ENCODE measurements around the gene RET. TPM values are rescaled to one million over a fixed set of nuclear protein-coding genes. Genes with fewer than 3 reads are reported as not detected.

RET gene
- total and polyA plus RNA-seq, 2 of the 8 experiments (the other 6 are each of a cell fraction or from before 2014, with no cell fraction given) = 6.7 to 8.4 TPM

- Histone ChIP-seq H3K79me1 (ENCODE audit: low read depth, low read length) (no peaks in the 10 kb centered on the region), H2BK20ac (ENCODE audit: low read length) (no peak overlapping the region), H4K5ac (ENCODE audit: insufficient read length, low read depth, low read length) (no peak overlapping the region), H3K4ac (replicated peaks; ENCODE audit: insufficient read length, low read depth, low read length) (no peak overlapping the region), H2BK5ac (ENCODE audit: low read depth, low read length) (no peak overlapping the region), H3K9me3 (ENCODE audit: insufficient read depth in 2 of 2, low read depth in 1 of 2, low read length in 1 of 2) (no peaks in the 10 kb centered on the region; a peak in 1 of 4 replicates), H3K36me3 (ENCODE audit: control insufficient read depth in 2 of 4, insufficient read depth in 4 of 4, low read length in 3 of 4) (no peaks in the 10 kb centered on the region; a peak in 2 of 8 replicates), H3K14ac (ENCODE audit: insufficient read length) (no peak overlapping the region), H3K27ac (ENCODE audit: low read depth, low read length) (no peak overlapping the region), H2BK15ac (ENCODE audit: low read length) (no peak overlapping the region), H3K56ac (replicated peaks; ENCODE audit: insufficient read length, low read depth, low read length) (no peak overlapping the region), H4K20me1 (replicated peaks in 1 of 2; ENCODE audit: control insufficient read depth in 1 of 2, insufficient read depth in 2 of 2, low read length in 2 of 2) (peaks cover 0 to 1% of the 10 kb centered on the region in 2 experiments), H3K4me3 (ENCODE audit: extremely low read depth in 1 of 4, insufficient read depth in 2 of 4, low read depth in 3 of 4, low read length in 4 of 4) (no peak overlapping the region), H3K23ac (ENCODE audit: insufficient read length) (no peak overlapping the region), H2BK120ac (replicated peaks; ENCODE audit: low read depth, low read length) (no peak overlapping the region), H4K8ac (ENCODE audit: extremely low read depth, insufficient read depth, low read length) (no peak overlapping the region), H2BK12ac (ENCODE audit: low read depth, low read length) (no peak overlapping the region), H3K9ac (replicated peaks in 1 of 4; ENCODE audit: extremely low read depth in 1 of 4, low read depth in 3 of 4, low read length in 3 of 4) (no peak overlapping the region; a peak in 1 of 7 replicates), H2AFZ (ENCODE audit: low read length) (no peak overlapping the region), H4K91ac (replicated peaks; ENCODE audit: insufficient read length, low read length) (no peak overlapping the region), H3K27me3 (replicated peaks in 1 of 4; ENCODE audit: control insufficient read depth in 3 of 4, extremely low read depth in 1 of 4, insufficient read depth in 3 of 4, low read length in 3 of 4) (no peaks in the 10 kb centered on the region; a peak in 1 of 7 replicates), H3K4me2 (ENCODE audit: insufficient read depth in 1 of 2, low read depth in 2 of 2, low read length in 2 of 2) (no peak overlapping the region), H3K79me2 (ENCODE audit: control insufficient read depth in 1 of 2, insufficient read depth in 2 of 2, low read length in 2 of 2) (no peaks in the 10 kb centered on the region), H2AK5ac (ENCODE audit: low read depth, low read length) (no peak overlapping the region), H3K23me2 (ENCODE audit: low read depth, low read length) (no peaks in the 10 kb centered on the region), H3K4me1 (replicated peaks in 1 of 4; ENCODE audit: control insufficient read depth in 3 of 4, insufficient read depth in 4 of 4, low read length in 3 of 4) (peaks cover 0 to 4% (median 1%) of the 10 kb centered on the region in 4 experiments; a peak in 1 of 7 replicates), H3K18ac (ENCODE audit: extremely low read depth, low read length) (no peak overlapping the region)
- ChIA-PET POLR2A (ENCODE audit: partially characterized antibody) (no interaction called here), CTCF (ENCODE audit: partially characterized antibody) (interaction anchor here (0.6 kb wide), 1 partner anchor 265 kb away, joined by 3 read pairs; no protein-coding TSS in a partner anchor)
- 85% methylated on average over 6 of the region's 6 CpGs; no CpG with 5 or more reads in 1 of the 2 experiments for WGBS, 2 experiments (ENCODE audit: extremely low coverage in 1 of 2, insufficient coverage in 1 of 2, insufficient read length in 1 of 2, insufficient replicate concordance in 2 of 2, low coverage in 1 of 2, low lambda C conversion rate in 2 of 2, missing lambda C conversion rate in 1 of 2)
- FAIRE-seq (no peak), DNase-seq (ENCODE audit: low read depth in 1 of 2, low spot score in 2 of 2) (peak in 1 of 2 experiments; percentile 27)
- TF ChIP-seq SP4 (IDR thresholded peaks at IDR 0.05; ENCODE audit: low read length) (no peak), POU5F1 (IDR thresholded peaks at IDR 0.05; ENCODE audit: low read depth, low read length) (no peak), BRCA1 (IDR thresholded peaks at IDR 0.05; ENCODE audit: low read depth, low read length) (no peak), SP2 (IDR thresholded peaks at IDR 0.05; ENCODE audit: low read length) (no peak), GTF2F1 (IDR thresholded peaks at IDR 0.05; ENCODE audit: borderline replicate concordance, low read depth, low read length) (no peak), MAX (IDR thresholded peaks at IDR 0.05) (no peak), ZNF274 (IDR thresholded peaks at IDR 0.05; ENCODE audit: borderline replicate concordance, extremely low read depth, low read length) (no peak), GABPA (IDR thresholded peaks at IDR 0.05; ENCODE audit: borderline replicate concordance, insufficient read depth, low read length) (no peak)
- TF ChIP-seq, protein P1, sequence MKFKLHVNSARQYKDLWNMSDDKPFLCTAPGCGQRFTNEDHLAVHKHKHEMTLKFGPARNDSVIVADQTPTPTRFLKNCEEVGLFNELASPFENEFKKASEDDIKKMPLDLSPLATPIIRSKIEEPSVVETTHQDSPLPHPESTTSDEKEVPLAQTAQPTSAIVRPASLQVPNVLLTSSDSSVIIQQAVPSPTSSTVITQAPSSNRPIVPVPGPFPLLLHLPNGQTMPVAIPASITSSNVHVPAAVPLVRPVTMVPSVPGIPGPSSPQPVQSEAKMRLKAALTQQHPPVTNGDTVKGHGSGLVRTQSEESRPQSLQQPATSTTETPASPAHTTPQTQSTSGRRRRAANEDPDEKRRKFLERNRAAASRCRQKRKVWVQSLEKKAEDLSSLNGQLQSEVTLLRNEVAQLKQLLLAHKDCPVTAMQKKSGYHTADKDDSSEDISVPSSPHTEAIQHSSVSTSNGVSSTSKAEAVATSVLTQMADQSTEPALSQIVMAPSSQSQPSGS (IDR thresholded peaks at IDR 0.05; ENCODE audit: low read length) = no peak
Observed at GRCh38 chr10:43128958-43129706, 52.3 kb downstream of the RET start.

All from H1 (cell line).